Endothelial cell of umbilical vein (primary cell): Measurements from ENCODE around the gene PPP2R2C. TPM values are rescaled to one million over a fixed set of nuclear protein-coding genes. Genes with fewer than 3 reads are reported as not detected.

Experiments used
- BruUV-seq: library from RNA; stranded (reverse); fragments of 400-500 nt; replicated peaks from 2 replicates; lab custom pipeline; 2021; lab: Mats Ljungman, UMichigan
- CTCF ChIA-PET: fragments of 300-600, 350-600 bp; sonication (Branson Sonifier 250); formaldehyde crosslinking; loops from one replicate; lab custom pipeline; 2021; ENCODE audit warnings: antibody characterized with exemption, inconsistent platforms; lab: Charles Lee
- POLR2A ChIA-PET: fragments of 300-600, 350-600 bp; sonication (Branson Sonifier 250); formaldehyde crosslinking; loops from one replicate; lab custom pipeline; 2021; ENCODE audit warnings: antibody characterized with exemption, inconsistent platforms; lab: Charles Lee
- DNase-seq: peaks from one replicate; pipeline ENCODE4 v3.0.0-alpha.2; 2011; ENCODE audit warnings: low read depth, low spot score
- FAIRE-seq: peaks from 2 replicates; lab custom pipeline; 2011; peaks lifted over from hg19 to GRCh38; lab: Jason Lieb, UNC
- H2AFZ ChIP-seq: 2 replicates; pipeline ENCODE4 v1.6.0; 2012; ENCODE audit warnings: low read depth, low read length, control low read depth, inconsistent platforms
- H3K27ac ChIP-seq: 2 replicates; pipeline ENCODE4 v1.5.1; 2011; ENCODE audit warnings: low read depth, mild to moderate bottlenecking, control low read depth, low read length, moderate library complexity; ENCODE audit not compliant: insufficient read depth
- H3K27me3 ChIP-seq, 2 experiments: 2 replicates each; pipeline versions ENCODE4 v1.6.0 to v1.6.1; 2011; ENCODE audit warnings: low read length in 2 of 2, mixed read lengths in 1 of 2; ENCODE audit not compliant: control insufficient read depth in 2 of 2, insufficient read depth in 2 of 2
- H3K36me3 ChIP-seq, 2 experiments: 2 replicates in 1 of 2; 3 replicates in 1 of 2; pipeline ENCODE4 v1.5.1; 2011; ENCODE audit warnings: low read length in 2 of 2, mild to moderate bottlenecking in 1 of 2, moderate library complexity in 1 of 2; ENCODE audit not compliant: control insufficient read depth in 2 of 2, insufficient read depth in 2 of 2; ENCODE audit errors: extremely low read depth in 1 of 2
- H3K4me1 ChIP-seq: 3 replicates; pipeline ENCODE4 v1.5.1; 2011; ENCODE audit warnings: mild to moderate bottlenecking, low read length; ENCODE audit not compliant: control insufficient read depth, insufficient read depth; ENCODE audit errors: extremely low read depth
- H3K4me2 ChIP-seq: 2 replicates; pipeline ENCODE4 v1.6.1; 2011; ENCODE audit warnings: low read length, control low read depth, mixed read lengths; ENCODE audit not compliant: insufficient read depth
- H3K4me3 ChIP-seq, 3 experiments: fragments of 200-600 bp in 1 of 3; sonication (generic), shearing (Covaris generic) in 1 of 3; replicated peaks in 1 of 3; 2 replicates each; pipeline ENCODE4 v1.5.1; 2011 to 2016; ENCODE audit warnings: control low read depth in 3 of 3, low read length in 3 of 3, mild to moderate bottlenecking in 2 of 3, inconsistent platforms in 1 of 3, low read depth in 1 of 3, moderate library complexity in 1 of 3; ENCODE audit not compliant: insufficient read depth in 1 of 3
- H3K79me2 ChIP-seq: 2 replicates; pipeline ENCODE4 v1.6.0; 2012; ENCODE audit warnings: low read length, inconsistent platforms; ENCODE audit not compliant: control insufficient read depth, insufficient read depth
- H3K9ac ChIP-seq: replicated peaks from 2 replicates; pipeline ENCODE3; 2011; ENCODE audit warnings: low read length, control low read depth; ENCODE audit not compliant: insufficient read depth; ENCODE audit errors: extremely low read depth
- H3K9me1 ChIP-seq: replicated peaks from 3 replicates; pipeline ENCODE4 v1.6.0; 2011; ENCODE audit warnings: mild to moderate bottlenecking, low read length; ENCODE audit not compliant: control insufficient read depth, insufficient read depth; ENCODE audit errors: extremely low read depth
- H3K9me3 ChIP-seq: replicated peaks from 2 replicates; pipeline ENCODE4 v1.5.1; 2012; ENCODE audit warnings: low read length, inconsistent platforms; ENCODE audit not compliant: control insufficient read depth, insufficient read depth
- H4K20me1 ChIP-seq: replicated peaks from 2 replicates; pipeline ENCODE3; 2011; ENCODE audit warnings: mild to moderate bottlenecking, low read length; ENCODE audit not compliant: control insufficient read depth, insufficient read depth; ENCODE audit errors: extremely low read depth
- CTCF ChIP-seq, 2 donors: IDR thresholded peaks; 1 replicate in 1 of 2; 2 replicates in 1 of 2; pipeline ENCODE4 v1.5.1; 2011; ENCODE audit warnings: low read length in 2 of 2, mild to moderate bottlenecking in 2 of 2, moderate library complexity in 2 of 2, control low read depth in 1 of 2, inconsistent platforms in 1 of 2, low read depth in 1 of 2; ENCODE audit not compliant: insufficient read depth in 1 of 2; ENCODE audit errors: extremely low read depth in 1 of 2
- GATA2 ChIP-seq: IDR thresholded peaks from 2 replicates; pipeline ENCODE4 v1.7.0; 2011; ENCODE audit warnings: low read depth, mild to moderate bottlenecking, moderate library complexity, mixed read lengths, low read length; ENCODE audit not compliant: insufficient read length, insufficient read depth
- POLR2A ChIP-seq: IDR thresholded peaks from 2 replicates; pipeline ENCODE4 v1.6.1; 2012; ENCODE audit warnings: low read depth, mild to moderate bottlenecking, control low read depth, low read length
- POLR2AphosphoS5 ChIP-seq: IDR thresholded peaks from 2 replicates; pipeline ENCODE4 v1.6.1; 2012; ENCODE audit warnings: low read depth, mild to moderate bottlenecking, control low read depth, low read length, moderate library complexity; ENCODE audit not compliant: insufficient read depth
- dilution Hi-C: fragments of 300-500 bp; cut with MboI; formaldehyde crosslinking; loops from one replicate; pipeline ENCODE4 v1.15.0; 2019; ENCODE audit warnings: low sequenced_read_pairs; ENCODE audit not compliant: extremely low pct_ligation_motif_present
- intact Hi-C: fragments of 100-400 bp; cut with micrococcal nuclease; formaldehyde crosslinking; loops from one replicate; pipeline ENCODE4 v1.10.0; 2022
- polyA plus RNA-seq, 4 experiments: library from polyadenylated mRNA; depleted of rRNA in 3 of 4; stranded (reverse) in 3 of 4; unstranded in 1 of 4; fragments of >200 nt; gene quantifications; 2 replicates each; pipeline versions ENCODE4 v1.2.1 to v1.2.3, GENCODE V29; 2011 to 2012; ENCODE audit warnings: missing spikeins in 1 of 4
- total RNA-seq: library from RNA; stranded (reverse); gene quantifications from 2 replicates; pipeline ENCODE4 v1.2.3, GENCODE V29; 2021
- TF ChIP-seq, protein P1 (sequence below): IDR thresholded peaks from 2 replicates; pipeline ENCODE4 v1.6.1; 2011; ENCODE audit not compliant: insufficient read depth, insufficient read length

The PPP2R2C gene
- total and polyA plus RNA-seq, 2 donors (not counting 3 experiments of a cell fraction or from before 2014, with no cell fraction given) = 0.03 to 0.09 TPM

GRCh38 chr4:6295495-6295894 is 176.9 kb downstream of the PPP2R2C start:
- Histone ChIP-seq H3K36me3 (peaks cover 0 to 49% of the 10 kb centered on the region in 2 experiments), H3K9me1 (no peaks in the 10 kb centered on the region), H3K79me2 (no peaks in the 10 kb centered on the region), H3K9ac (no peak overlapping the region), H3K27ac (no peak overlapping the region), H3K27me3 (no peaks in the 10 kb centered on the region), H3K4me3 (no peak overlapping the region), H4K20me1 (no peaks in the 10 kb centered on the region), H3K4me2 (no peak overlapping the region), H2AFZ (no peak overlapping the region), H3K9me3 (no peaks in the 10 kb centered on the region), H3K4me1 (no peaks in the 10 kb centered on the region)
- ChIA-PET POLR2A (no interaction called here), CTCF (no interaction called here)
- no peak for TF ChIP-seq POLR2A
- TF ChIP-seq CTCF (IDR thresholded peaks at IDR 0.05; ENCODE audit: extremely low read depth in 1 of 2, insufficient read depth in 1 of 2, low read depth in 1 of 2, low read length in 2 of 2) = no peak
- no peak for TF ChIP-seq POLR2AphosphoS5
- TF ChIP-seq GATA2 = no peak
- TF ChIP-seq, protein P1, sequence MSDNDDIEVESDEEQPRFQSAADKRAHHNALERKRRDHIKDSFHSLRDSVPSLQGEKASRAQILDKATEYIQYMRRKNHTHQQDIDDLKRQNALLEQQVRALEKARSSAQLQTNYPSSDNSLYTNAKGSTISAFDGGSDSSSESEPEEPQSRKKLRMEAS = no peak
- DNase-seq (no peak), FAIRE-seq (no peak)
- dilution Hi-C loops (no loop called here), intact Hi-C loops (no loop called here)
- no TSS peak for BruUV-seq
